ENCODE data around the gene FOXP1.

GRCh38 chr3:71456826-71457225, 126.7 kb downstream of the FOXP1 start:
- no peak for TF ChIP-seq POLR2A (IDR thresholded peaks at IDR 0.05)
- TF ChIP-seq CTCF (IDR thresholded peaks at IDR 0.05), result no peak

Measured in uterus (tissue), 2 donors.